Measurements from ENCODE around the gene ITGA7. TPM values are rescaled to one million over a fixed set of nuclear protein-coding genes. Genes with fewer than 3 reads are reported as not detected.
A peak's percentile ranks its signal among the peaks of the same experiment; 100 is the strongest.

Gene ITGA7
- total RNA-seq, 1 experiment from 2014 or later = 2.7 TPM

DNA sequence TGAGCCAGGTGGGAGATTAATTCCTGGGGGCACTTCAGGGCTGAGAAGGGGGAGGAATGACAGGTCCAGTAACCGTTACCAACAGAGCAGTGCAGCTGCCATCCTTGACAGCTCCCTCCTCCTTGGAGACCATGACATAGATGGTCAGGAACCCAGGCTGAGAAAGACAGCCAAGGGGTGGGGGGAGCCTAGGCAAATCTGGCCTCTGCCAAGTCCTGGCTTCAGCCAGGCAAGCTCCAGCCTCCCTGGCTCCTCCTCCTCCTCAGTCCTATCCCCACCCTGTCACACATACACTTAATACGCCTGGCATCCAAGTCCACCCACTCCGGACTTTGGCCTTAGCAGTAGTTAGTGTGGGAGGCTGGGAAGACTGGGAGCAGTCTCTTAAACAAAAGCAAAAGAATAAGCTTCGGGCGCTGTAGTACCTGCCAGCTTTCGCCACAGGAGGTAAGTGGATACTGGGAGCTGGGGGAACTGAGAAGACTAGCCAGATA lies 12.4 kb upstream of the ITGA7 start, which contains the start of gene RDH5:
RDH5 (plus strand) TSS at position 323 of the 494 bp plus-strand sequence. CDS start 792 bp downstream, outside the sequence.
- intact Hi-C loops (cut with micrococcal nuclease; ENCODE audit: unreplicated experiment) = loop anchor here (10.0 kb wide), 1 partner anchor 725 kb away; no protein-coding TSS in a partner anchor
- CTCF ChIA-PET = interaction anchor here (0.7 to 2.1 kb wide), 4 partner anchors 18 to 727 kb away, joined by 4 to 13 read pairs (median 6); no protein-coding TSS in a partner anchor

GRCh38 chr12:55719371-55719770 lies 11.7 kb upstream of the ITGA7 start:
- no peak overlapping the region for H3K4me3 ChIP-seq
- H2AFZ ChIP-seq = no peak overlapping the region
- no peak overlapping the region for H3K27ac ChIP-seq
- H3K36me3 ChIP-seq (ENCODE audit: low read depth) = no peaks in the 10 kb centered on the region
- H3F3A ChIP-seq (ENCODE audit: insufficient read depth, low read depth) = peaks cover 48% of the 10 kb centered on the region
- BruUV-seq (replicated peaks) = no TSS peak
- no peaks in the 10 kb centered on the region for H3K27me3 ChIP-seq (ENCODE audit: insufficient read depth, low read depth)
- H3K9me2 ChIP-seq (ENCODE audit: insufficient read depth) = no peaks in the 10 kb centered on the region
- DNase-seq = no peak
- H3K9me3 ChIP-seq (ENCODE audit: insufficient read depth, low read depth) = no peaks in the 10 kb centered on the region
- POLR2A ChIA-PET (ENCODE audit: unreplicated experiment) = no interaction called here
- intact Hi-C loops (cut with micrococcal nuclease; ENCODE audit: unreplicated experiment) = no loop called here
- CTCF ChIA-PET = interaction anchor here (0.7 to 2.0 kb wide), 2 partner anchors 37 to 530 kb away, joined by 4 to 9 read pairs; no protein-coding TSS in a partner anchor
- peaks cover 5% of the 10 kb centered on the region; the same call in 1 of the 2 replicates for H3K79me2 ChIP-seq (ENCODE audit: low read depth)
- no peak for TF ChIP-seq EZH2 (IDR thresholded peaks at IDR 0.05; ENCODE audit: low read depth)
- TF ChIP-seq, protein P1, sequence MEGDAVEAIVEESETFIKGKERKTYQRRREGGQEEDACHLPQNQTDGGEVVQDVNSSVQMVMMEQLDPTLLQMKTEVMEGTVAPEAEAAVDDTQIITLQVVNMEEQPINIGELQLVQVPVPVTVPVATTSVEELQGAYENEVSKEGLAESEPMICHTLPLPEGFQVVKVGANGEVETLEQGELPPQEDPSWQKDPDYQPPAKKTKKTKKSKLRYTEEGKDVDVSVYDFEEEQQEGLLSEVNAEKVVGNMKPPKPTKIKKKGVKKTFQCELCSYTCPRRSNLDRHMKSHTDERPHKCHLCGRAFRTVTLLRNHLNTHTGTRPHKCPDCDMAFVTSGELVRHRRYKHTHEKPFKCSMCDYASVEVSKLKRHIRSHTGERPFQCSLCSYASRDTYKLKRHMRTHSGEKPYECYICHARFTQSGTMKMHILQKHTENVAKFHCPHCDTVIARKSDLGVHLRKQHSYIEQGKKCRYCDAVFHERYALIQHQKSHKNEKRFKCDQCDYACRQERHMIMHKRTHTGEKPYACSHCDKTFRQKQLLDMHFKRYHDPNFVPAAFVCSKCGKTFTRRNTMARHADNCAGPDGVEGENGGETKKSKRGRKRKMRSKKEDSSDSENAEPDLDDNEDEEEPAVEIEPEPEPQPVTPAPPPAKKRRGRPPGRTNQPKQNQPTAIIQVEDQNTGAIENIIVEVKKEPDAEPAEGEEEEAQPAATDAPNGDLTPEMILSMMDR (conservative IDR thresholded peaks at IDR 0.05) = no peak
- peaks cover 55% of the 10 kb centered on the region for H3K4me1 ChIP-seq (replicated peaks; ENCODE audit: insufficient read depth)
- no peak overlapping the region for H3K4me2 ChIP-seq
- 0 out of 2 replicates have a peak, but pooled peaks cover 4% of the 10 kb centered on the region for H4K20me1 ChIP-seq (ENCODE audit: insufficient read depth)

More for the DNA sequence above, 12.4 kb upstream of the ITGA7 start, which contains the start of gene RDH5:
- no peak for TF ChIP-seq EZH2 (IDR thresholded peaks at IDR 0.05; ENCODE audit: low read depth)
- TF ChIP-seq, protein P1 (conservative IDR thresholded peaks at IDR 0.05) = no peak
- no TSS peak for BruUV-seq (replicated peaks)
- Histone ChIP-seq H3K4me2 (peak within 1 kb of the TSS; percentile 34; the same call in 1 of the 2 replicates), H3K4me3 (no peak within 1 kb of the TSS), H3K4me1 (replicated peaks; ENCODE audit: insufficient read depth) (peaks cover 53% of the 10 kb centered on the region), H3K79me2 (ENCODE audit: low read depth) (peaks cover 5% of the 10 kb centered on the region; the same call in 1 of the 2 replicates), H4K20me1 (ENCODE audit: insufficient read depth) (peaks cover 10% of the 10 kb centered on the region; the same call in 1 of the 2 replicates), H3K9me3 (ENCODE audit: insufficient read depth, low read depth) (no peaks in the 10 kb centered on the region), H3F3A (ENCODE audit: insufficient read depth, low read depth) (peaks cover 49% of the 10 kb centered on the region), H2AFZ (no peak within 1 kb of the TSS), H3K27me3 (ENCODE audit: insufficient read depth, low read depth) (no peaks in the 10 kb centered on the region), H3K36me3 (ENCODE audit: low read depth) (peaks cover 7% of the 10 kb centered on the region; the same call in 1 of the 2 replicates), H3K27ac (no peak within 1 kb of the TSS), H3K9me2 (ENCODE audit: insufficient read depth) (no peaks in the 10 kb centered on the region)
- DNase-seq = no peak
- POLR2A ChIA-PET (ENCODE audit: unreplicated experiment) = no interaction called here

- Histone ChIP-seq H3F3A (ENCODE audit: insufficient read depth, low read depth) (peaks cover 47% of the 10 kb centered on the region), H3K4me1 (replicated peaks; ENCODE audit: insufficient read depth) (peaks cover 50% of the 10 kb centered on the region), H3K27ac (no peak overlapping the region), H3K9me3 (ENCODE audit: insufficient read depth, low read depth) (no peaks in the 10 kb centered on the region), H3K9me2 (ENCODE audit: insufficient read depth) (no peaks in the 10 kb centered on the region), H4K20me1 (ENCODE audit: insufficient read depth) (0 out of 2 replicates have a peak, but pooled peaks cover 4% of the 10 kb centered on the region), H3K27me3 (ENCODE audit: insufficient read depth, low read depth) (no peaks in the 10 kb centered on the region), H3K4me3 (no peak overlapping the region), H3K79me2 (ENCODE audit: low read depth) (peaks cover 5% of the 10 kb centered on the region; the same call in 1 of the 2 replicates), H2AFZ (no peak overlapping the region), H3K4me2 (no peak overlapping the region), H3K36me3 (ENCODE audit: low read depth) (no peaks in the 10 kb centered on the region)
- BruUV-seq (replicated peaks) = no TSS peak
- intact Hi-C loops (cut with micrococcal nuclease; ENCODE audit: unreplicated experiment) = no loop called here
- no peak for TF ChIP-seq EZH2 (IDR thresholded peaks at IDR 0.05; ENCODE audit: low read depth)
- TF ChIP-seq, protein P1 (conservative IDR thresholded peaks at IDR 0.05) = no peak
- DNase-seq = no peak
- CTCF ChIA-PET = no interaction called here
- POLR2A ChIA-PET (ENCODE audit: unreplicated experiment) = no interaction called here
These were observed 11.0 kb upstream of the ITGA7 start for GRCh38 chr12:55718624-55719275.

Measured in PC-9 (cell line).